Measurements from ENCODE around the gene AHCTF1.

AHCTF1 gene

DNA sequence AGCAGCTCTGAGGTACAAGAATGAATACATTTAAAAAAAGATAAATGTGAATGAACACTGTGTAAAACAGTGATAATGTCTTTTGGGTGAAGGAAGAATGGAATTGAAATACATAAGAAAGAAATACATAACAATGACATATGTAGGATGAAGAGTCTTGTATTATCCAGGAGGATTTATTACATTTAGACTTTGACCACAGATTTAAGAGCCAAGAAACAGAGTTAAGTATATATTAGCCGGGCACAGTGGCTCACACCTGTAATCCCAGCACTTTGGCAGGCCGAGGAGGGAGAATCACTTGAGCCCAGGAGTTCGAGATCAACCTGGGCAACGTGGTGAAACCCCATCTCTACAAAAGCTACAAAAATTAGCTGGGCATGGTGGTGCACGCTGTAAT lies 127.9 kb downstream of the AHCTF1 start:
- TF ChIP-seq, protein P1, sequence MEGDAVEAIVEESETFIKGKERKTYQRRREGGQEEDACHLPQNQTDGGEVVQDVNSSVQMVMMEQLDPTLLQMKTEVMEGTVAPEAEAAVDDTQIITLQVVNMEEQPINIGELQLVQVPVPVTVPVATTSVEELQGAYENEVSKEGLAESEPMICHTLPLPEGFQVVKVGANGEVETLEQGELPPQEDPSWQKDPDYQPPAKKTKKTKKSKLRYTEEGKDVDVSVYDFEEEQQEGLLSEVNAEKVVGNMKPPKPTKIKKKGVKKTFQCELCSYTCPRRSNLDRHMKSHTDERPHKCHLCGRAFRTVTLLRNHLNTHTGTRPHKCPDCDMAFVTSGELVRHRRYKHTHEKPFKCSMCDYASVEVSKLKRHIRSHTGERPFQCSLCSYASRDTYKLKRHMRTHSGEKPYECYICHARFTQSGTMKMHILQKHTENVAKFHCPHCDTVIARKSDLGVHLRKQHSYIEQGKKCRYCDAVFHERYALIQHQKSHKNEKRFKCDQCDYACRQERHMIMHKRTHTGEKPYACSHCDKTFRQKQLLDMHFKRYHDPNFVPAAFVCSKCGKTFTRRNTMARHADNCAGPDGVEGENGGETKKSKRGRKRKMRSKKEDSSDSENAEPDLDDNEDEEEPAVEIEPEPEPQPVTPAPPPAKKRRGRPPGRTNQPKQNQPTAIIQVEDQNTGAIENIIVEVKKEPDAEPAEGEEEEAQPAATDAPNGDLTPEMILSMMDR (conservative IDR thresholded peaks at IDR 0.05; ENCODE audit: low read depth, low read length) = no peak
- no peak for DNase-seq (ENCODE audit: low read depth)
- H3K4me3 ChIP-seq (ENCODE audit: low read length) = no peak overlapping the region

GRCh38 chr1:246803373-246803772 lies 128.4 kb downstream of the AHCTF1 start:
- H3K4me3 ChIP-seq (ENCODE audit: low read length) = no peak overlapping the region
- DNase-seq (ENCODE audit: low read depth) = no peak
- TF ChIP-seq, protein P1 (conservative IDR thresholded peaks at IDR 0.05; ENCODE audit: low read depth, low read length) = no peak

GRCh38 chr1:246801241-246802020 lies 130.3 kb downstream of the AHCTF1 start:
- TF ChIP-seq, protein P1 (conservative IDR thresholded peaks at IDR 0.05; ENCODE audit: low read depth, low read length) = no peak
- H3K4me3 ChIP-seq (ENCODE audit: low read length) = no peak overlapping the region
- DNase-seq (ENCODE audit: low read depth) = no peak

- TF ChIP-seq, protein P1 (conservative IDR thresholded peaks at IDR 0.05; ENCODE audit: low read depth, low read length) = no peak
- no peak for DNase-seq (ENCODE audit: low read depth)
- no peak overlapping the region for H3K4me3 ChIP-seq (ENCODE audit: low read length)
Measured at GRCh38 chr1:246800756-246801155, 131.0 kb downstream of the AHCTF1 start.

GRCh38 chr1:246800356-246800755 lies 131.4 kb downstream of the AHCTF1 start:
- TF ChIP-seq, protein P1 (conservative IDR thresholded peaks at IDR 0.05; ENCODE audit: low read depth, low read length) = no peak

DNA sequence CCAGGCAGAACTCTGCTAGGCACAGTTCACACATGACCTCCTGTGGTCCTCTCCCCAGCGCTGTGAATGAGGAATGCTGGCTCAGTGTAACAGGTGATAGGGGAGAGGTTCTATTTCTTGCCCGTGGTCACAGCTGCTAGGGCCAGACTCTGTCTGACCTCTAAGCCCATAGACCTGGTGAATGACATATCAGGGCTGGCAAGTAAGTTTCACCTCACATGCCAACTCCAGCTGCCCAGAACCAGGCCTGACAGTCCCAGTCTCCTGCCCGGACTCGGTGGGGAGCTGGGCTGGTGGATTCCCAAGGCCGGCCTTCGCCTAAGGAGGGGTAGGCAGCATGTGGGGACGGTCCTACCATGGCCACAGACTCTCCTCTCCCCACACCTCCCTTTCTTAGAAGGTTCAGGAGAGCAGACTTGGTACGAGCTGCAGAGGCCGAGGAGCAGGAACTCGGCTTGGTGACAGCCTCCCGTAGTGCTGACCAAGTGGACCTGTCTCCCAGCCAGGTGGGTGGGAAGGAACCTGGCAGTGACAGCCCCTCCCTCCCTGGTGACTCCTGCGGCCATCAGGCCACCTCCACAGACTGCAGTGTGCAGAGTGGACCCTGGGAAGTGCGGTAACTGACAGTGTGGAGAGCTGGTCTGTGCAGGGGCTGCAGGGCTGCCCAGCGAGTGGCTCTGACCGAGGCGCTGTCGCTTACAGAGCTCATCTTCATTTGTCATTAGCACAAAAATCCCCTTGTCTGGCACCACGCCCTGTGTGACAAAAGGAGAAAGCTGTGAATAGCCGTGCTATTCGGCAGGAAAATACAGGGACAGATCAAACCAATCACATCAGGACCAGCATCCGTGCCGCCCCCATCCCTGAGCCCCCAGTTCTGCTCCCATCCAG lies 132.9 kb downstream of the AHCTF1 start:
- no peak for DNase-seq (ENCODE audit: low read depth)
- no peak overlapping the region for H3K4me3 ChIP-seq (ENCODE audit: low read length)
- TF ChIP-seq, protein P1 (conservative IDR thresholded peaks at IDR 0.05; ENCODE audit: low read depth, low read length) = no peak

More at GRCh38 chr1:246800356-246800755, 131.4 kb downstream of the AHCTF1 start:
- no peak for DNase-seq (ENCODE audit: low read depth)
- H3K4me3 ChIP-seq (ENCODE audit: low read length) = no peak overlapping the region
